HepG2 (cell line): ENCODE data around the gene BAIAP2L2. TPM values are rescaled to one million over a fixed set of nuclear protein-coding genes. Genes with fewer than 3 reads are reported as not detected.

Experiments
- CHCHD3 ChIP-seq: sonication (generic); formaldehyde crosslinking; IDR thresholded peaks from 2 replicates; pipeline ENCODE4 v1.8.0; 2022; ENCODE audit warnings: mild to moderate bottlenecking, missing genetic modification reagents, moderate library complexity
- IKZF1 ChIP-seq: fragments of 450-650 bp; IDR thresholded peaks from 2 replicates; pipeline ENCODE4 v1.7.1; 2016
- NR2F1 ChIP-seq, 2 experiments: fragments of 450-650 bp in 1 of 2; formaldehyde crosslinking in 1 of 2; IDR thresholded peaks; 2 replicates each; pipeline versions ENCODE4 v1.5.0 to v1.6.1; 2016 to 2020; ENCODE audit warnings: mild to moderate bottlenecking in 1 of 2, missing compliant biosample characterization in 1 of 2, missing genetic modification reagents in 1 of 2, moderate library complexity in 1 of 2
- NR3C1 ChIP-seq: sonication (generic); formaldehyde crosslinking; IDR thresholded peaks from 2 replicates; pipeline ENCODE4 v1.4.0; 2020; ENCODE audit warnings: missing genetic modification reagents
- ZNF136 ChIP-seq: sonication (generic); formaldehyde crosslinking; IDR thresholded peaks from 2 replicates; pipeline ENCODE4 v1.8.1; 2022; ENCODE audit warnings: low read depth, mild to moderate bottlenecking, moderate library complexity, missing genetic modification reagents
- ZNF143 ChIP-seq: sonication (generic); formaldehyde crosslinking; IDR thresholded peaks from 2 replicates; pipeline ENCODE4 v1.4.0; 2020; ENCODE audit warnings: missing genetic modification reagents
- ZNF235 ChIP-seq: sonication (generic); formaldehyde crosslinking; IDR thresholded peaks from 2 replicates; pipeline ENCODE4 v1.8.1; 2023; ENCODE audit warnings: mild to moderate bottlenecking, missing genetic modification reagents, borderline replicate concordance
- ZNF260 ChIP-seq: sonication (generic); formaldehyde crosslinking; IDR thresholded peaks from 2 replicates; pipeline ENCODE4 v1.4.0; 2020; ENCODE audit warnings: missing genetic modification reagents, low read depth, mild to moderate bottlenecking, borderline replicate concordance
- ZNF33B ChIP-seq: sonication (generic); formaldehyde crosslinking; IDR thresholded peaks from 2 replicates; pipeline ENCODE4 v1.5.1; 2020; ENCODE audit warnings: mild to moderate bottlenecking, missing genetic modification reagents
- ZNF430 ChIP-seq: sonication (generic); formaldehyde crosslinking; IDR thresholded peaks from 2 replicates; pipeline ENCODE4 v1.9.0; 2021; ENCODE audit warnings: mild to moderate bottlenecking, missing genetic modification reagents
- ZNF431 ChIP-seq: sonication (generic); formaldehyde crosslinking; IDR thresholded peaks from 2 replicates; pipeline ENCODE4 v1.9.0; 2022; ENCODE audit warnings: missing genetic modification reagents, low read depth, mild to moderate bottlenecking, borderline replicate concordance
- ZNF496 ChIP-seq: sonication (generic); formaldehyde crosslinking; IDR thresholded peaks from 2 replicates; pipeline ENCODE4 v1.8.1; 2023; ENCODE audit warnings: mild to moderate bottlenecking, moderate library complexity, missing genetic modification reagents; ENCODE audit not compliant: insufficient replicate concordance
- ZNF572 ChIP-seq: sonication (generic); formaldehyde crosslinking; IDR thresholded peaks from 2 replicates; pipeline ENCODE4 v1.5.1; 2020; ENCODE audit warnings: mild to moderate bottlenecking, missing genetic modification reagents
- ZSCAN21 ChIP-seq: sonication (generic); formaldehyde crosslinking; IDR thresholded peaks from 2 replicates; pipeline ENCODE4 v1.8.0; 2022; ENCODE audit warnings: mild to moderate bottlenecking, missing genetic modification reagents, moderate library complexity, borderline replicate concordance
- polyA plus RNA-seq, 8 experiments: library from polyadenylated mRNA; depleted of rRNA in 3 of 8; stranded (reverse) in 7 of 8; unstranded in 1 of 8; fragments of >200 nt; fragmentation: Illumina TruSeq in 4 of 8; extraction: Trizol in 4 of 8; gene quantifications; 2 replicates each; pipeline versions ENCODE4 v1.2.1 to v1.2.3, GENCODE V29; 2011 to 2016; ENCODE audit warnings: low read depth in 4 of 8, missing spikeins in 1 of 8, mixed read lengths in 1 of 8; ENCODE audit not compliant: insufficient read depth in 1 of 8
- total RNA-seq, 5 experiments: library from RNA; depleted of rRNA; stranded (reverse); fragments of >200 nt; fragmentation: Illumina TruSeq; extraction: Trizol; gene quantifications; 2 replicates each; pipeline ENCODE4 v1.2.3, GENCODE V29; 2016; ENCODE audit warnings: low read depth in 1 of 5
- TF ChIP-seq, protein P1 (sequence below): fragments of 450-650 bp; IDR thresholded peaks from 2 replicates; pipeline ENCODE4 v1.6.1; 2016
- TF ChIP-seq, protein P2 (sequence below): sonication (generic); formaldehyde crosslinking; IDR thresholded peaks from 2 replicates; pipeline ENCODE4 v1.4.0; 2020; ENCODE audit warnings: mild to moderate bottlenecking, missing genetic modification reagents
- TF ChIP-seq, protein P3 (sequence below): sonication (generic); formaldehyde crosslinking; IDR thresholded peaks from 2 replicates; pipeline ENCODE4 v1.5.0; 2020; ENCODE audit warnings: missing genetic modification reagents

BAIAP2L2 gene
- total and polyA plus RNA-seq, 2 of the 13 experiments (the other 11 are each of a cell fraction or from before 2014, with no cell fraction given): 4.4 to 7.5 TPM

DNA sequence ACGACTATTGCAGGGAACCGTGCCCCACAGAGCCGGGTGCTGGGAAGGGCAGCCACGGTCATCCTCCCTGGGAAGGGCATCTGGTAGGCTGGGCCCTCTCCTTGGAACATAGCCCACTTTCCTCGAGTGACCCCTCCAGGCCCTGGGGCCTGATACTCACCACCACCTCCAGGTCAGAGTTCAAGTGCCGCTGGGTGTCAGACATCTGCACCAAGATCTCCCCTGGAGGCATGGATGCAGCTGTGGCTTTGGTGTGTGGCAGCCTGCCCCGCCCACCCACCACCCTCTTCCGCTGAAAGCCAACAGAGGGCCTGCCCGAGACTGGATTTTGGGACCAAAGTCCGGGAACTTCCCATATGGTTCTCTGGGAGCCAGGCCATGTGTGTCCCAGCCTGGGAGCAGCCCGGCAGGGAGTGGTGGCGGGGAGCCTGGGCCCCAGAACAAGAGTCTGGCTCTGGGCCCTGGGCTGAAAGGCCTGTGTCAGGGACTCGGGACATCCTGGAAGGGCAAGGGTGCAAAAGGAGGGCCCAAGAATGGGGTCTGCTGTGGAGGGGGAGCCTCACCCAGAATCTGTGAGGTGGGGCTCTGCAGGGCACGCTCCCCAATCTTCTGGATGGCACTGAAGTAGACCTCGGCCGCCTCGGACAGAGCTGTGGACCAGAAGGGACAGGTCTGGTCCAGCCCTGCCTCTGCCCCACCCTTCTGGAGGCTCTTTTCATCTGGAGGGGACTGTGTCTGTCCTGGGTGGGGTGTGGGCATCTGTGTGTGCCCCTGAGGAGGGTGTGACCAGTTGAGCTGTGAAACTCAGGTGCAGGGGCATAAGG is 2.6 kb downstream of the BAIAP2L2 start (continued):
- TF ChIP-seq ZNF572 (CRISPR knock-in tag) (no peak), CHCHD3 (no peak), NR3C1 (CRISPR knock-in tag) (no peak), ZNF33B (no peak), ZNF260 (CRISPR knock-in tag) (no peak), ZNF136 (CRISPR knock-in tag) (no peak), ZNF431 (CRISPR knock-in tag) (no peak), IKZF1 (no peak), ZNF430 (CRISPR knock-in tag) (no peak), NR2F1 (CRISPR knock-in tag; IDR thresholded peaks at IDR 0.05) (peak; percentile 17 to 78; a peak in 3 of 4 replicates), ZNF496 (CRISPR knock-in tag) (no peak), ZSCAN21 (no peak), ZNF143 (CRISPR knock-in tag) (no peak), ZNF235 (CRISPR knock-in tag) (no peak)
- TF ChIP-seq, protein P1, sequence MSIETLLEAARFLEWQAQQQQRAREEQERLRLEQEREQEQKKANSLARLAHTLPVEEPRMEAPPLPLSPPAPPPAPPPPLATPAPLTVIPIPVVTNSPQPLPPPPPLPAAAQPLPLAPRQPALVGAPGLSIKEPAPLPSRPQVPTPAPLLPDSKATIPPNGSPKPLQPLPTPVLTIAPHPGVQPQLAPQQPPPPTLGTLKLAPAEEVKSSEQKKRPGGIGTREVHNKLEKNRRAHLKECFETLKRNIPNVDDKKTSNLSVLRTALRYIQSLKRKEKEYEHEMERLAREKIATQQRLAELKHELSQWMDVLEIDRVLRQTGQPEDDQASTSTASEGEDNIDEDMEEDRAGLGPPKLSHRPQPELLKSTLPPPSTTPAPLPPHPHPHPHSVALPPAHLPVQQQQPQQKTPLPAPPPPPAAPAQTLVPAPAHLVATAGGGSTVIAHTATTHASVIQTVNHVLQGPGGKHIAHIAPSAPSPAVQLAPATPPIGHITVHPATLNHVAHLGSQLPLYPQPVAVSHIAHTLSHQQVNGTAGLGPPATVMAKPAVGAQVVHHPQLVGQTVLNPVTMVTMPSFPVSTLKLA: peak; percentile 33; the same call in 1 of the 2 replicates
- TF ChIP-seq, protein P2, sequence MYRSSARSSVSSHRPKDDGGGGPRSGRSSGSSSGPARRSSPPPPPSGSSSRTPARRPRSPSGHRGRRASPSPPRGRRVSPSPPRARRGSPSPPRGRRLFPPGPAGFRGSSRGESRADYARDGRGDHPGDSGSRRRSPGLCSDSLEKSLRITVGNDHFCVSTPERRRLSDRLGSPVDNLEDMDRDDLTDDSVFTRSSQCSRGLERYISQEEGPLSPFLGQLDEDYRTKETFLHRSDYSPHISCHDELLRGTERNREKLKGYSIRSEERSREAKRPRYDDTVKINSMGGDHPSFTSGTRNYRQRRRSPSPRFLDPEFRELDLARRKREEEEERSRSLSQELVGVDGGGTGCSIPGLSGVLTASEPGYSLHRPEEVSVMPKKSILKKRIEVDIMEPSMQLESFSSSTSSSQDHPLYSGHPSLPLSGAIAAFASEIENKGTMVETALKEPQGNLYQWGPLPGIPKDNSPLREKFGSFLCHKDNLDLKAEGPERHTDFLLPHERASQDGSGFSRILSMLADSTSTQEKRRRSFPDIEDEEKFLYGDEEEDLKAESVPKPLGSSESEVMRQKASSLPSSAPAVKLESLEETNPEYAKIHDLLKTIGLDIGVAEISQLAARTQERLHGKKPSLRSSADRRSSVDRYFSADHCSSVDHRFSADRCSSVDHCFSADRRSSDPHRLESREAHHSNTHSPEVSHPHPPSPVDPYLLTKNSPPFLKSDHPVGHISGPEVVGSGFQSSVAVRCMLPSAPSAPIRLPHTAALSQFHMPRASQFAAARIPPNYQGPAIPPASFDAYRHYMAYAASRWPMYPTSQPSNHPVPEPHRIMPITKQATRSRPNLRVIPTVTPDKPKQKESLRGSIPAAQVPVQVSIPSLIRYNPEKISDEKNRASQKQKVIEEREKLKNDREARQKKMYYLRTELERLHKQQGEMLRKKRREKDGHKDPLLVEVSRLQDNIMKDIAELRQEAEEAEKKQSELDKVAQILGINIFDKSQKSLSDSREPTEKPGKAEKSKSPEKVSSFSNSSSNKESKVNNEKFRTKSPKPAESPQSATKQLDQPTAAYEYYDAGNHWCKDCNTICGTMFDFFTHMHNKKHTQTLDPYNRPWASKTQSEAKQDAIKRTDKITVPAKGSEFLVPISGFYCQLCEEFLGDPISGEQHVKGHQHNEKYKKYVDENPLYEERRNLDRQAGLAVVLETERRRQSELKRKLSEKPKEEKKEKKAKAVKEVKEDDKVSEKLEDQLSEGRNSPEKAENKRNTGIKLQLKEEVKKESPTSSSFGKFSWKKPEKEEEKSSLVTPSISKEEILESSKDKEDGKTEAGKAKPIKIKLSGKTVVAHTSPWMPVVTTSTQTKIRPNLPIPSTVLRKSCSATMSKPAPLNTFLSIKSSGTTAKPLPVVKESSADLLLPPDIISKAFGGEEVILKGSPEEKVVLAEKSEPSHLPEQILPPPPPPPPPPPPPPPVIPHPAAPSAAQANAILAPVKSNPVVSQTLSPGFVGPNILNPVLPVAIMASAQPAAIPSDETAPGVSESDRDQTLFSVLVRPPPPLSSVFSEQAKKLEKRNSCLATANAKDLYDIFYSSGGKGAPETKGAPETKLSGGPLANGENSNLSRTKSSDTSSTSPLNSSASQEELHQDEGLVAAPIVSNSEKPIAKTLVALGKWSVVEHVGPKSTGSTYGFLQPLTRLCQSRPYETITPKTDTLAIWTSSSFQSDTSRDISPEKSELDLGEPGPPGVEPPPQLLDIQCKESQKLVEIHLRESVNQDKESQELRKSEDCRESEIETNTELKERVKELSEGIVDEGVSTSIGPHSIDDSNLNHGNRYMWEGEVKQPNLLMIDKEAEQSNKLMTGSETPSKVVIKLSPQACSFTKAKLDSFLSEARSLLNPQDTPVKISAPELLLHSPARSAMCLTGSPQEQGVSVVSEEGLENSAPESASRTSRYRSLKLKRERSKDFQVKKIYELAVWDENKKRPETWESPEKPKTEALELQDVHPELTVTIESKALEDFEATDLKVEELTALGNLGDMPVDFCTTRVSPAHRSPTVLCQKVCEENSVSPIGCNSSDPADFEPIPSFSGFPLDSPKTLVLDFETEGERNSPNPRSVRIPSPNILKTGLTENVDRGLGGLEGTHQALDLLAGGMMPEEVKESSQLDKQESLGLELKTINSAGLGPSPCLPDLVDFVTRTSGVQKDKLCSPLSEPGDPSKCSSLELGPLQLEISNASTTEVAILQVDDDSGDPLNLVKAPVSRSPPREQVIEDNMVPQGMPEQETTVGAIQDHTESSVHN (CRISPR knock-in tag): no peak
- TF ChIP-seq, protein P3, sequence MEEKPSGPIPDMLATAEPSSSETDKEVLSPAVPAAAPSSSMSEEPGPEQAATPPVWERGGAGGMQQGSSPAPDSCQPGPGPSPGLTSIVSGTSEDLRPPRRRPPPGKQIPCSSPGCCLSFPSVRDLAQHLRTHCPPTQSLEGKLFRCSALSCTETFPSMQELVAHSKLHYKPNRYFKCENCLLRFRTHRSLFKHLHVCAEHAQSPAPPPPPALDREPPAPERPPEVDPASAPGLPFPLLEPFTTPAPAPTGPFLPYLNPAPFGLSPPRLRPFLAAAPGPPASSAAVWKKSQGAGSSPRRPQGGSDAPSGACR (CRISPR knock-in tag): no peak; the same call in 1 of the 2 replicates
